Uterus (tissue), 2 donors: ENCODE results near the gene ADGRG4.

Experiments used
- CTCF ChIP-seq, 4 experiments: fragments of 200-600 bp in 2 of 4; fragments of 450-650 bp in 2 of 4; sonication (generic) in 2 of 4; IDR thresholded peaks; one replicate each; pipeline ENCODE4 v1.5.1; 2016 to 2019; ENCODE audit warnings: antibody characterized with exemption in 4 of 4, mild to moderate bottlenecking in 2 of 4, moderate library complexity in 1 of 4
- POLR2A ChIP-seq, 2 donors: fragments of 450-650 bp; IDR thresholded peaks; one replicate each; pipeline ENCODE4 v1.6.1; 2016; ENCODE audit warnings: antibody characterized with exemption in 2 of 2, mild to moderate bottlenecking in 1 of 2, moderate library complexity in 1 of 2

DNA sequence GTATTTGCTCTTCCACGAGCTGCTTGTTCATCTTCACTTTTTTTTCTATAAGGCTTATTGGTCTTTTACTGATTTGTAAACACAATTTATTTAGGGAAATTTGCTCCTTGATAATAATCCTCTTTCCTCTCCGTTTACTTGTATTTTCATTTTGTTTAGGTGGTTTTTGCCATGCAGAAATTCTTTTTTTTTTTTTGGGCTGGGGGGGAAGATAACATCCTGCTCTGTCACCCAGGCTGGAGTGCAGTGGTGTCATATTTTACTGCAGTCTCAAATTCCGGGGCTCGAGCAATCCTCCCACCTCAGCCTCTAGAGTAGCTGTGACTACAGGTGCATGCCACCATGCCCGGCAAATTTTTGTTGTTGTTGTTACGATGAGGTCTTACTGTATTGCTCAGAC lies 155.4 kb downstream of the ADGRG4 start:
- TF ChIP-seq CTCF (IDR thresholded peaks at IDR 0.05): no peak
- no peak for TF ChIP-seq POLR2A (IDR thresholded peaks at IDR 0.05)
